Keratinocyte (primary cell): Measurements from ENCODE around the gene OSBPL10. TPM values are rescaled to one million over a fixed set of nuclear protein-coding genes. Genes with fewer than 3 reads are reported as not detected.

Experiments used
- DNase-seq: peaks from one replicate; pipeline ENCODE4 v3.0.0-alpha.2; 2011; ENCODE audit warnings: low read depth, missing footprints, low spot score
- FAIRE-seq: peaks from 2 replicates; lab custom pipeline; 2011; peaks lifted over from hg19 to GRCh38; lab: Jason Lieb, UNC
- H2AFZ ChIP-seq: 2 replicates; pipeline ENCODE4 v1.6.0; 2012; ENCODE audit warnings: low read length, control low read depth, inconsistent platforms; ENCODE audit not compliant: control insufficient read depth
- H3K27ac ChIP-seq: 2 replicates; pipeline ENCODE4 v1.5.1; 2011; ENCODE audit warnings: low read length; ENCODE audit not compliant: control insufficient read depth, insufficient read depth
- H3K27me3 ChIP-seq: 3 replicates; pipeline ENCODE4 v1.6.0; 2011; ENCODE audit warnings: low read length; ENCODE audit not compliant: control insufficient read depth, insufficient read depth; ENCODE audit errors: extremely low read depth
- H3K36me3 ChIP-seq, 2 experiments: 2 replicates in 1 of 2; 3 replicates in 1 of 2; pipeline ENCODE4 v1.5.1; 2011; ENCODE audit warnings: low read length in 2 of 2, mild to moderate bottlenecking in 1 of 2; ENCODE audit not compliant: control insufficient read depth in 2 of 2, insufficient read depth in 2 of 2; ENCODE audit errors: extremely low read depth in 1 of 2
- H3K4me1 ChIP-seq: 3 replicates; pipeline ENCODE4 v1.5.1; 2011; ENCODE audit warnings: low read length; ENCODE audit not compliant: control insufficient read depth, insufficient read depth; ENCODE audit errors: extremely low read depth
- H3K4me2 ChIP-seq: 3 replicates; pipeline ENCODE4 v1.6.0; 2011; ENCODE audit warnings: low read depth, low read length; ENCODE audit not compliant: control insufficient read depth, insufficient read depth; ENCODE audit errors: extremely low read depth
- H3K4me3 ChIP-seq, 3 experiments: fragments of 200-600 bp in 1 of 3; sonication (generic) in 1 of 3; 2 replicates in 2 of 3; 3 replicates in 1 of 3; pipeline ENCODE4 v1.5.1; 2011 to 2016; ENCODE audit warnings: low read length in 3 of 3, mild to moderate bottlenecking in 3 of 3, control low read depth in 2 of 3, inconsistent platforms in 1 of 3, low read depth in 1 of 3, mixed read lengths in 1 of 3, mixed run types in 1 of 3, moderate library complexity in 1 of 3; ENCODE audit not compliant: control insufficient read depth in 2 of 3, insufficient read depth in 2 of 3; ENCODE audit errors: extremely low read depth in 1 of 3
- H3K79me2 ChIP-seq: 2 replicates; pipeline ENCODE4 v1.6.0; 2012; ENCODE audit warnings: low read length; ENCODE audit not compliant: control insufficient read depth, insufficient read depth
- H3K9ac ChIP-seq: 3 replicates; pipeline ENCODE4 v1.6.0; 2011; ENCODE audit warnings: low read length; ENCODE audit not compliant: control insufficient read depth, insufficient read depth; ENCODE audit errors: extremely low read depth
- H3K9me1 ChIP-seq: 3 replicates; pipeline ENCODE4 v1.6.0; 2011; ENCODE audit warnings: low read length; ENCODE audit not compliant: control insufficient read depth, insufficient read depth; ENCODE audit errors: extremely low read depth
- H3K9me3 ChIP-seq: 2 replicates; pipeline ENCODE4 v1.5.1; 2012; ENCODE audit warnings: low read depth, low read length; ENCODE audit not compliant: control insufficient read depth
- H4K20me1 ChIP-seq: 3 replicates; pipeline ENCODE4 v1.6.0; 2011; ENCODE audit warnings: low read length; ENCODE audit not compliant: control insufficient read depth, insufficient read depth; ENCODE audit errors: extremely low read depth
- EZH2 ChIP-seq: IDR thresholded peaks from one replicate; pipeline ENCODE4 v1.6.1; 2012; ENCODE audit warnings: inconsistent platforms, mild to moderate bottlenecking, low read length, moderate library complexity
- dilution Hi-C: fragments of 300-500 bp; cut with MboI; formaldehyde crosslinking; loops from one replicate; pipeline ENCODE4 v1.7.0; 2020; ENCODE audit warnings: low sequenced_read_pairs; ENCODE audit not compliant: extremely low pct_ligation_motif_present
- polyA plus RNA-seq, 5 experiments: library from polyadenylated mRNA; depleted of rRNA in 3 of 5; stranded (reverse) in 3 of 5; stranded (forward) in 1 of 5; unstranded in 1 of 5; fragments of >200 nt; gene quantifications; 1 replicate in 1 of 5; 2 replicates in 3 of 5; 3 replicates in 1 of 5; pipeline versions ENCODE4 v1.2.1 to v1.2.3, GENCODE V29; 2011 to 2012; ENCODE audit warnings: missing spikeins in 2 of 5, low read depth in 1 of 5, low replicate concordance in 1 of 5
- TF ChIP-seq, protein P1 (sequence below), 3 experiments: IDR thresholded peaks in 1 of 3; conservative IDR thresholded peaks in 1 of 3; optimal IDR thresholded peaks in 1 of 3; 2 replicates in 2 of 3; 3 replicates in 1 of 3; pipeline versions ENCODE3 to v1.5.1; 2011; ENCODE audit warnings: low read length in 3 of 3, mild to moderate bottlenecking in 3 of 3, moderate library complexity in 2 of 3, control low read depth in 1 of 3, inconsistent platforms in 1 of 3; ENCODE audit not compliant: insufficient read depth in 2 of 3; ENCODE audit errors: extremely low read depth in 1 of 3

Gene OSBPL10
- polyA plus RNA-seq, 1 donor (not counting 4 experiments of a cell fraction or from before 2014, with no cell fraction given): 50.1 TPM

DNA sequence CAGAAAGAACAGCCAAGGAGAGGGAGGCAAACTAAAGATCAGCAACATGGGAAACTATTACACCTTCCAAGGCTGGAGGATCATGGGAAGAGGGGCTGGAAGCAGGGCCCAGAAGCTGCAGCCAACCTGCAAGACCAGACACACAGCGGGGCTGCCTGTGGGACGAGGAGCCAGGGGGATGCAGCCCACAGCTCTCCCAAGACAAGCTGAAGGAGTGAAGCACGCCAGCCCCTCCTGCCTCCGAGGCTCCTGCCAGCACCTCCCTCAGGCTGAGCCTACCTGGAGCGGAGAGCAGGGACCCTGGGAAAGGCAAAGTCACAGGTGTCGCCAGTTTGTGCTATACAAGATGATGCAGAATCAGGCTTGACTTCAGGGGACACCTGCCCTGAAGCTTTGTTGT is 133.3 kb downstream of the OSBPL10 start:
- H3K4me1 ChIP-seq: no peaks in the 10 kb centered on the region
- peaks cover 9 to 15% of the 10 kb centered on the region in 2 experiments for H3K36me3 ChIP-seq
- DNase-seq: no peak
- no peaks in the 10 kb centered on the region for H4K20me1 ChIP-seq
- H2AFZ ChIP-seq: no peak overlapping the region
- no peak for FAIRE-seq
- no peak for TF ChIP-seq EZH2
- TF ChIP-seq, protein P1, sequence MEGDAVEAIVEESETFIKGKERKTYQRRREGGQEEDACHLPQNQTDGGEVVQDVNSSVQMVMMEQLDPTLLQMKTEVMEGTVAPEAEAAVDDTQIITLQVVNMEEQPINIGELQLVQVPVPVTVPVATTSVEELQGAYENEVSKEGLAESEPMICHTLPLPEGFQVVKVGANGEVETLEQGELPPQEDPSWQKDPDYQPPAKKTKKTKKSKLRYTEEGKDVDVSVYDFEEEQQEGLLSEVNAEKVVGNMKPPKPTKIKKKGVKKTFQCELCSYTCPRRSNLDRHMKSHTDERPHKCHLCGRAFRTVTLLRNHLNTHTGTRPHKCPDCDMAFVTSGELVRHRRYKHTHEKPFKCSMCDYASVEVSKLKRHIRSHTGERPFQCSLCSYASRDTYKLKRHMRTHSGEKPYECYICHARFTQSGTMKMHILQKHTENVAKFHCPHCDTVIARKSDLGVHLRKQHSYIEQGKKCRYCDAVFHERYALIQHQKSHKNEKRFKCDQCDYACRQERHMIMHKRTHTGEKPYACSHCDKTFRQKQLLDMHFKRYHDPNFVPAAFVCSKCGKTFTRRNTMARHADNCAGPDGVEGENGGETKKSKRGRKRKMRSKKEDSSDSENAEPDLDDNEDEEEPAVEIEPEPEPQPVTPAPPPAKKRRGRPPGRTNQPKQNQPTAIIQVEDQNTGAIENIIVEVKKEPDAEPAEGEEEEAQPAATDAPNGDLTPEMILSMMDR (optimal IDR thresholded peaks at IDR 0.05 in 1 of 3, IDR thresholded peaks at IDR 0.05 in 1 of 3, conservative IDR thresholded peaks at IDR 0.05 in 1 of 3; ENCODE audit: extremely low read depth in 1 of 3, insufficient read depth in 2 of 3, low read length in 3 of 3): no peak
- peaks cover 92% of the 10 kb centered on the region for H3K79me2 ChIP-seq
- H3K4me2 ChIP-seq: no peak overlapping the region
- H3K27me3 ChIP-seq: no peaks in the 10 kb centered on the region
- dilution Hi-C loops: no loop called here
- H3K4me3 ChIP-seq: no peak overlapping the region
- H3K27ac ChIP-seq: no peak overlapping the region
- no peaks in the 10 kb centered on the region for H3K9me3 ChIP-seq
- H3K9me1 ChIP-seq: no peaks in the 10 kb centered on the region
- H3K9ac ChIP-seq: no peak overlapping the region

DNA sequence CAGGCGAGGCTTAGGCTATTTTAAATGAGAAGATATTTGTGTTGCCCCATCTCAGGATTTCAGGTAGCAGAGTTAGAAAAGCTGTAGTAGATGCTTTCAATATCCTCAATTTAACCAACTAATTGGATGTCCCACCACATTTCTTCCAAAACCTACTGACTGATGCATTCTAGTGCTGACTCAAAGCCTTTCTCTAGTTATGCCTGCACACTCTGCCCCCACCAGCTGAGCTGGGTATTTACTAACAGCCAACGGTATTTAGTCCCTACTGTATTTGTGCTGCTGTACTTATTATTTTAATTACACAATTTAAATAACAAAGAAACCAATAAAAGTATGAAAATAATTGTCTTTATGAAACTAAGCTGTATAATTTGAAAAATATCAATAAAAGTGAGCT is 139.5 kb downstream of the OSBPL10 start:
- Histone ChIP-seq H3K9me1 (no peaks in the 10 kb centered on the region), H3K4me1 (peaks cover 26% of the 10 kb centered on the region), H3K27me3 (no peaks in the 10 kb centered on the region), H3K9ac (no peak overlapping the region), H2AFZ (no peak overlapping the region), H3K27ac (no peak overlapping the region), H3K4me2 (no peak overlapping the region), H3K4me3 (no peak overlapping the region), H3K79me2 (peaks cover 73% of the 10 kb centered on the region), H4K20me1 (no peaks in the 10 kb centered on the region), H3K9me3 (no peaks in the 10 kb centered on the region), H3K36me3 (peaks cover 0 to 3% of the 10 kb centered on the region in 2 experiments)
- no peak for TF ChIP-seq EZH2
- TF ChIP-seq, protein P1 (optimal IDR thresholded peaks at IDR 0.05 in 1 of 3, IDR thresholded peaks at IDR 0.05 in 1 of 3, conservative IDR thresholded peaks at IDR 0.05 in 1 of 3; ENCODE audit: extremely low read depth in 1 of 3, insufficient read depth in 2 of 3, low read length in 3 of 3): no peak
- FAIRE-seq: no peak
- dilution Hi-C loops: no loop called here
- DNase-seq: no peak
